HG02981 (cell line): ENCODE results near the gene ATP6V1C2.
A peak's percentile ranks its signal among the peaks of the same experiment; 100 is the strongest.

ENCODE experiments used
- ATAC-seq: cut with Tn5 transposase; IDR thresholded peaks from one replicate; pipeline ENCODE4 v1.9.1; 2021; ENCODE audit warnings: mild to moderate bottlenecking, moderate library complexity; ENCODE audit not compliant: unreplicated experiment

ATP6V1C2 gene, protein sequence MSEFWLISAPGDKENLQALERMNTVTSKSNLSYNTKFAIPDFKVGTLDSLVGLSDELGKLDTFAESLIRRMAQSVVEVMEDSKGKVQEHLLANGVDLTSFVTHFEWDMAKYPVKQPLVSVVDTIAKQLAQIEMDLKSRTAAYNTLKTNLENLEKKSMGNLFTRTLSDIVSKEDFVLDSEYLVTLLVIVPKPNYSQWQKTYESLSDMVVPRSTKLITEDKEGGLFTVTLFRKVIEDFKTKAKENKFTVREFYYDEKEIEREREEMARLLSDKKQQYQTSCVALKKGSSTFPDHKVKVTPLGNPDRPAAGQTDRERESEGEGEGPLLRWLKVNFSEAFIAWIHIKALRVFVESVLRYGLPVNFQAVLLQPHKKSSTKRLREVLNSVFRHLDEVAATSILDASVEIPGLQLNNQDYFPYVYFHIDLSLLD

DNA sequence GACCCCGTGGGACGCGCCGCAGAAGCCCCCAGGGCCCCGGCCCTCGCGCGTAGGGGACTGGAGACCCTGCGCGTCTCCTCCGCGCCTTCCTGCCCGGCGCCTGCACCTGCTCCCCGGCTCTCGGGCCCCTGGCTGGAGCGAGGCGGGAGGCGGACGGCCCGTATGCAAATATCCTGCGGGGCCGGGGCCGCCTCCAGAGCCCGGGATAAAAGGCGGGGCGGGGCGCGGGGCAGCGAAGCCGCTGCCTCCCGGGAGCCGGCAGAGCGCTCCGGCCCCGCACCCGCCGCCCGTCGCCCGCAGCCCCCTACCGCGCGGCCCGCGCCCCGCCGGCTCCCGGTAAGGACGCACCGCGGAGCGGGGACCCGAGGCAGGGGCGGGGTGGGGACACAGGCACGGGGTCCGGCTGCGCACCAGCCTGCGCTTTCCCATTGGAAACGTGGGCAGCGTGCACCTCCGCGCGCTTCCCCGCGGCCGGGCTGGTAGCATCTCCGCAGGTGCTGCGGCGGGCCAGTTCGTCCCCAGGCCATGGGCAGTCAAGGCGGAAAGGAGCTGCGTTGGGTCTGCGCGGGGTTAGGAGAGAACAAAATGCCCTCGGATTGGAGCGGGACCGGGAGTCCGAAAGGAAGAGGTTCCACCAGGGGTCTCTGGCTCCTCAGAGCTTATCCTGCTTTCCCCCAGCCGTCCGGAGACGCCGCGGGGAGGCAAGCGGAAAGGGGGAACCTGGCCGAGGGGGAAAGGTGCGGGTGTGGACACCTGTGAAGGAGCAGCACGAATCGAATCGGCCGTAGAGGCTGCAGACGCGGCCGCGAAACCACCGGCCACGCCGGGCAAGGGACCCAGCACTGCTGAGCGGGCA is at the start of gene ATP6V1C2:
Gene ATP6V1C2, plus strand, starts transcription at position 235 of the 856 bp plus-strand sequence. CDS start 1,220 bp downstream, outside the sequence.
- no peak for ATAC-seq

DNA sequence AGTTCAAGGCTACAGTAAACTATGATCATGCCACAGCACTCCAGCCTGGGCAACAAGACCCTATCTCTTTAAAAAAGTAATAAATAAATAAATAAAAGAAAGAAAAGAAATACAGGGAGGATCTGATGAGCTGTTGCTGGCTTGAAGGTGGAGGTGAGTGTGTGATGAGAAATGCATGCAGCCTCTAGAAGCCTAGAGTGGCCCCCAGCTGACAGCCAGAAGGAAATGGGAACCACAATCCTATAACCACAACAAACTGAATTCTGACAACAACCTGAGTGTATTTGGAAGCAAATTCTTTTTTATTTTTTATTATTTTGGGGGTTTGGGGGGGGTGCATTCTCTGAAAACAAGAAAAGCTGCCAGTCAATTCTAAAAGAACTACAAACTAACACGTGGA is 46.3 kb upstream of the ATP6V1C2 start:
- ATAC-seq: no peak

DNA sequence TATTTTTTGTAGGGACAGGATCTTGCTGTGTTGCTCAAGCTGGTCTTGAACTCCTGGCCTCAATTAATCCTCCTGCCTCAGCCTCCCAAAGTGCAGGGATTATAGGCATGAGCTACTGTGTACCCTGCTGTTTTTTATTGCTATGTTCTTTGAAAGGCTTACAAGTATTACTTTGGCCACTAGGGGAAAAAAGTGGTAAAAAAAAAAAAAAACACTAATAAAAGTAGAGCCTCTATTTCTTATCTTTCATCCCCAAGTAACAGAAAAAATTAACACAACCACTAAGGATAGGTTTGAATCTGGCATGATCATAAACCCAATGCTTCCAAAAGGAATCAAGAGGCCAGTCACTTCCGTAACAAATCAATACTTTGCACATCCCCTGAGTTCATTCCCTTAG is 43.2 kb upstream of the ATP6V1C2 start:
- ATAC-seq: no peak

DNA sequence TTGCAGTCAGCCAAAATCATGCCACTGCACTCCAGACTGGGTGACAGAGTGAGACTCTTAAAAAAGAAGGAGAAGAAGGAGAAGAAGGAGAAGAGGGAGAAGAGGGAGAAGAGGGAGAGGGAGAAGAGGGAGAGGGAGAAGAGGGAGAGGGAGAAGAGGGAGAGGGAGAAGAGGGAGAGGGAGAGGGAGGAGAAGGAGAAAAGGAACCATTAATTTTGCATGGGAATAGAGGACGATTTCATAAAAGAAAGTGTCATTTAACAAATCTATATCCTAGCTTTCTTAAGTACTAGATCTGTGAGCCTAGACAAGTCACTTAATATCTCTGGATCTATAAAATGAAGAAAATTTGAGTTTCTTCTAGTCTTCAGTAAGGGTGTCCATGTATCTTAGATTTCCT is 41.2 kb upstream of the ATP6V1C2 start:
- no peak for ATAC-seq

DNA sequence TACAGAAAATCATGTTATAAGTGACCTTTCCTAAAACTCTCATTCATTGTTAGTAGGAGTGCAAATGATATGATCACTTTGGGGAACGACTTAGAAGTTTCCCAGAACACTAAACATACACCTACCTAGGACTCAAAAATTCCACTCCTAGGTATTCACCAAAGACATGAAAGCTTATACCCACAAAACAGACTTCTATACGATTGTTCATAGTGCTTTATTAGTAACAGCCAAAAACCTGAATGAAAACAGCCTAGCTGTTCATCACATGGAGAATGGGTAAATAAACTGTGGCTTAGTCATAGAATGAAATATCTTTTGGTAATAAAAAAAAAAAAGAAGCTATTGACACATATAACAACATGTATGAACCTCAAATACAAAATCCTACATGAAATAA is 40.5 kb upstream of the ATP6V1C2 start:
- ATAC-seq: no peak

DNA sequence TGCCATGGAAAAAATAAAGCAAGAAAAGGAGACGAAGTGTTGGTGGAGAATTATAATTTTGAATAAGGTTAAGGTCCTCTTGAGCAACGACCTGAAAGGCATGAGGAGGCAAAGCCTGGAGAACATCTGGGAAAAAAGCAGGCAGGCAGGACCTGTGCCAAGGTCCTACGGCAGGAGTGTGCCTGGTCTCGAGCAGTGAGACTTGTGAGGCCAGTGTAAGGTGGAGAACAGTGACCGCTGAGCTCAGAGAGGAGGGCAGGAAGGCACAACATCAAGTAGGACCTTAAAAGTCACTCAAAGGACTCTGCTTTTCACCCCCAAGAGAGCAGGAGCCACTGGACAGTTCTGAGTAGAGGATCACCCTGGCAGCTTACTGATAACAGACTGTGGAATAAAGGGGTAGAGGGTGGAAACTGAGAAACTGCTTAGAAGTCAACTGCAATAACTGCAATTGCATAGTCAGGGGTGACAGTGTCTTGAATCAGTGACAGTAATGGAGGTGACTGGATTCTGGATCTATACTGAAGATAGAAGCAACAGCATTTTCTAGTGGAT is 35.2 kb upstream of the ATP6V1C2 start:
- ATAC-seq: no peak

DNA sequence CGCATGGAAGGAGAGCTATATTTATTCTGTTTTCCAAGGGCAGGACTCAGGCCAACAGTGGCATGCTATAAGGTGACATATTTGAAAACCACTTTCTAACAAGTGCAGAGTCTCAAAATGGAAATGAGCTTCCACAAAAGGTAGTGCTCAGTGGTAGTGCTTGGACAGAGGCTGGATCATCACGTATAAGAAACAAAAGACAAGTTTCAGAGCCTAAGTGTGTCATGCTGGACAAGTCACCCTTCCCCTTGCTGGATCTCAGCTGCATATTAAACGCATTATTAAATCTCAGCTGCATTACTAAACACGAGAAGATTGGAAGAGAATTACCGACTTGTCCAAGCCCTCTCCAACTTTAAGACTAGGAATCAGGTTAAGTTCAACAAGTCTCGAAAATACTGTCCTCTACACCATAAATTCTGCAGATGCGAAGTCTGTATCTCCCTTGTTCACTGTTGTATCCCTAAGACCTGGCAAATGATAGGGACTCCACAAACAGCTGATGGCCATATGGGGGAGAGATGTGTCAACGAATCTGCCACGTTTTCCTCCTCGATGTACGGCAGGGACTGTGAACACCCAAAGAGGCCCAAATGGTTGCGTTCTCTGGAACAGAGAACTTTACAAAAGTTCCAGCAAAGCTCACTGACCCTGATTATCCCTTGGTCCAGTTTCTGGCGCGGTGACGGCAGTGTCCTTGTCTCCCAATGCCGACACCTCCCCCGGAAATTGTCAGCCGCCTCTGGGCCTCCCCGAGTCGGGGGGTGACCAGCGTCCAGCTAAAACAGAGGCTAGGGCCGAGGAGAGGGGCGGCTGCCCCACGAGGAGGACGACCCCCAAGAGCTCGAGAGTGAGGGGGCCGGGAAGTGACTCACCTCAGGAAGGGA is 32.3 kb upstream of the ATP6V1C2 start:
- ATAC-seq: peak; percentile 22

DNA sequence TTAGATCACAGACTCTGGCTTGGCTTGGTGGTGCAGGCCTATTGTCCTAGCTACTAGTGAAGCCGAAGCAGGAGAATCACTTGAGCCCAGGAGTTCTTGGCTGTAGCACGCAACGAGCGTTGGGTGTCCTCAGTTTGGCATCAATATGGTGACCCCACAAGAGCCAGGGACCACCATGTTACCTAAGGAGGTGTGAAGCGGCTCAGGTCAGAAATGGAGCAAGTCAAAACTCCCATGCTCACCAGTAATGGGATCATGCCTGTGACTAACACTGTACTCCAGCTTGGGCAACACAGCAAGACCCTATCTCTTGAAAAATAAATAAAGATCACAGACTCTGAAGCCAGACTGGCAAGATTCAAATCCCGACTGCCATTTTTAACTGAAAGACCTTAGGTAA is 29.9 kb upstream of the ATP6V1C2 start:
- no peak for ATAC-seq

DNA sequence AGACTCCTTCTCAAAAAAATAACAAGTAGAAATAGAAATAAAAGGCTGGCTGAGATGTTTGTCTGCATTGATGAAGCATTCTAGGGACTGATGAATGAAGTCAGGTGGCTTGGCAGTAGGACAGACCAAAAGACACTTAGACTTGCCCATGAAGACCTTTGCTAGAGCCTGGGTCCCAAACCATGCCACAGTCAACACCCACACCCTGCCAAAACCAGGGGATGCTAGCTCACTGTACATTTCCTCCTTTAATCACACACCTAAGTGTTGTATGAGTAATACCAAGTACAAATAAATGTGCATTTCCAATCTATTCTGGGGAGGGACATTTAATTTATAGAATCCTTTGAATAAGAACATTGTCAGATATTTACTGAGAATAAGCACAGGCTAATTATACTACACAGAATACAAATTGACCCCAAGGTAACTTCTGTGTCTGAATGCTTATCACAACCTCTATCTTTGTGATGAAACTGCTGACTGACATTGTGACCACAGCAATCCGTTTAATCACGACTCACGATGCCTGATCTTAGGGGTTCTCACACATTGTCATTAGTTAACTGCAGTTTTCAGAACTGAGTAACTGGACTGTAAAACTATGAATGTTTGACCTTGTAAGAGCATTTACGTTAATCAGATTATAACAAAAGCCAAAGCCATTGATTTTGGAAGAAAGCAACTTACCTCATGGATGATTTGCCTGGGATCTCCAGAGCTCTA is 21.2 kb upstream of the ATP6V1C2 start:
- no peak for ATAC-seq

DNA sequence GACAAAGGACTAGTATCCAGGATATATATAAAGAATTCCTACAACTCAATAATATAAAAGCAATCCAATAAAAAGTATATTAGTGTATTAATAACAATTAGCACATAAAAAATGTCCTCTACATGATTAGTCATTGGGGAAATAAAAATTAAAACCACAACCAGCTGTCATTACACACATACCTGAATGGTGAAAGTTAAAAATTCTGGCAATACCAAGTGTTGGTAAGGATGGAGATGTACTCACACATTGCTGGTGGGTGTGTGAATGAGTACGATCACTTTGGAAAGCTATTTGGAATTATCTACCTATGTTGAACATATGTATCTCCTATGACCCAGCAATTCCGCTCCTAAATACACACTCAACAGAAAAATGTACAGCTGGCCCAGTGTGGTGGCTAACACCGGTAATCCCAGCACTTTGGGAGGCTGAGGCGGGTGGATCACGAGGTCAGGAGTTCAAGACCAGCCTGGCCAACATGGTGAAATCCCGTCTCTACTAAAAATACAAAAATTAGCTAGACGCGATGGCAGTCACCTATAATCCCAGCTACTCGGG is 17.3 kb upstream of the ATP6V1C2 start:
- ATAC-seq: no peak

DNA sequence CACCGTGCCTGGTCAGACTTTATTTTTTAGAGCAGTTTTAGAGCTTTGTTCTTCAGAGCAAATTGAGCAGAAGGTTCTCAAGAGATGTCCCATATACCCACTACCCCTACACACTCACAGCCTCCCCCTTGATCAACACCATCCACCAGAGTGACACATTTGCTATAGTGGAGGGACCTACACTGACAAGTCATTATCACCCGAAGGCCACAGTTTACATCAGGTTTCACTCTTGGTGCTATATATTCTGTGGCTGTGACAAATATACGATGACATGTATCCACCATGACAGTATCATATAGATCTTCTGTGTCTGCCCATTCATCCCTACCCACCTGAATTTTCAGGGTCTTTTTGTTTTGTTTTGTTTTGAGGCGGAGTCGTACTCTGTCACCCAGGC is 15.4 kb upstream of the ATP6V1C2 start:
- ATAC-seq: no peak

DNA sequence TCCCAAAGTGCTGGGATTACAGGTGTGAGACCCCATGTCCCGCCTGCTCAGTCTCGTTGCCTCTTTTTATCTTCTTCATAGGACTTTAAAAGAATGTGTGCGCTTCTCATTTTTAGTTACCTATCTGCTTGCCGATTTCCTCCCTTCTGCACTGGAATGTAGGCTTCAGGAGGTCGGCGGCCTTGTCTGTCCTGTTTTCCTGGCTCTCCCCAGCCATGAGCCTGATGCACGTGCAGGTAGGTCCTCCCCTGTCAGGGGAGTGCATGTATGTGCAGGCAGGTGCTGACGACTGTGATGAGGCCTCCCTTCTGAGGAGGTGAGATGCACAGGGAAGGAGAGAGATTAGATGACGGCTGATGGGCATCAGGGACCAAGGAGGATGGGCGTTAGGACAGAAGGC is 13.6 kb upstream of the ATP6V1C2 start:
- ATAC-seq: no peak

DNA sequence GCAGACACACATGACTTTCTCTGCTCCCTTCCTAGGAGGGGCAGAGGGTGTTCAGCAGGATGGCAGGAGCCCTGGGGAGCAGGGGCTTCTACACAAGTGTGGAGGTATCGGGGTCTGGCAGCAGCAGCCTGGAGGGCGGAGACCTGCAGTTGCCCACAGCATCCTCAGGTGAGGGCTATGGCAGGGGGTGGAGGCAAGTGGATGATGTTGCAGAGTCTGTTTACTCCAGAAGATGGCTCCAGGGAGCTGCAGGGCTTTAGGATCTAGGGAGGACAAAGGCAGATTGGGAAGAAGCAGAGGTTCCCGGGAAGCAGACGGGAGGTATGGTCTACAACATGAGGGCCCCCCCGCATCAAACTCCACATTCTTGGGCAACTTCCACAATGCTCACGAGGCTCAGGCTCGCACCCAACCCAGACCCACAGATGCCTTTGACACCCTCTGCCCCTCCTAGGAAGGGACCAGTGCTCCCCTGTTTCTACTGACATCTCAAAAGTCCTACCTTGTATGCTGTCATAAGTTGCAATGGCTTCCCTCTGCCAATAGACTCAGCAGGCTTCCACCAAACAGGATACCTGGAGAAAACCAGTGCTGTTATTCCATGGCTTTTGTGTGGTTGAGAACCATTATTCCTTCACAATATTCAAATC is 12.0 kb upstream of the ATP6V1C2 start:
- ATAC-seq: no peak

DNA sequence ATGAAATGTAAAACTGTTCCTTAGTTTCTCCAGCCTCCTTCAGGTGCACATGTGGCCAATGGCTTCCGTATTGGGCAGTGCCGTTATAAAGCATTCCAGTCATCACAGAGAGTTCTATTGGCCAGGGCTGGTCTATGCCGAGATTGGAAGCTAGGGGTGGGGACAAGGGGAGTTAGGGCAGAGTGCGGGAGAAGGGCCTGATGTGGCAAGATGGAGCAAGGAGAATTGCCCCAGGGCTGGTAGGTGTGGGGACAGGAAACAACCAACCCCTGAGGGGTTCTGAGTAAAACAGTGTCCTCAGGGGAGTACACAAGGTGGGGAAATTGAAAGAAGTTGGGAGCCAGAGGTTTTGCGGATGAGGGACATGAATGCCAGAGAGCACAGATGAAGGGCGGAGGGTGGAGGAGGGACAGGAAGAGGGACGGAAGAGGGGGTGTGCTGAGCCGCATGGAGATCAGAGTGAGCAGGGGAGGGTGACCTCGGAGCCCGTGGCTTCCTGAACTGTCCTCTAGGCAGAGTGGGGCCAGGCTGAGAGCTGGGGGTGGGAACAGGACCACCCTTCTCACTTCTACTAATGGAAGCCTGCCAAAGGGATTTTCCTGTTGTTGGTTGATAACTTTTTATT is 9.1 kb upstream of the ATP6V1C2 start:
- ATAC-seq: no peak

DNA sequence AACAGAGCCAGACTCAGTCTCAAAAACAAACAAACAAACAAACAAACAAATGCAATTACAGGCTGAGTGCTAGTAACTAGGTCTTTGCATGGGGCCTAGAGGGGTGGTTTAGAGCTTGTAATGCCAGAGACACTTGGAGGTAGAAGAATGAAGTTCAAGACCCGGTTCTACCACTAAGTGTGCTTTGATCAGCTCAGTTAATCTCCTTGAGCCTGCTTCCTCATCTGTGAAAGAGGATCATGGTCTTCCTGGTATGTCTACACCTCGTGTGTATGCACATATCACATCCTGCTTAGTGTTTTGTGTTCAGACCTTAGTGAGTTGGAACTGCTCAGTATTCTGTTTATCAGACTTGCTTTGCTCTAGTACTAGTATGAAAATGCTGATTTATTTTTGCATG is 4.8 kb upstream of the ATP6V1C2 start:
- ATAC-seq: no peak

DNA sequence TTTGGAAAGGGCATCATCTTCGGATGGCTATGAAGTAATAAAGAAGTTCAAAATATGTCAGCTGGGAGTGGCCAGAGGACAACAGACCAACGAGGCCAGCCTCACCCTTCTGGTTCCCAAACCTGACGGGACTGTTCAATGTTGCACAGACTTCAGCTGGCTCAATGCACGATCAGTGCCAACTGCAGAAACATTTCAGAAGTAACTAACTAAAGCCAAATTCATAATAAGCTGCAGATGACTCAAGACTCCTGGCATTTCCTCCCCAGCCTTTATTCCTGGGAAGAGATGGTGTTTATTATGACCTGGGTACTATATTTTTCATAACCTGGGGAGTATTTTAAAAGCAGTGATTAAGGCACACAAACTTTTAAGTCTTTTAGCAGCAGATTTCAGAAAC is 3.8 kb upstream of the ATP6V1C2 start:
- ATAC-seq: no peak

DNA sequence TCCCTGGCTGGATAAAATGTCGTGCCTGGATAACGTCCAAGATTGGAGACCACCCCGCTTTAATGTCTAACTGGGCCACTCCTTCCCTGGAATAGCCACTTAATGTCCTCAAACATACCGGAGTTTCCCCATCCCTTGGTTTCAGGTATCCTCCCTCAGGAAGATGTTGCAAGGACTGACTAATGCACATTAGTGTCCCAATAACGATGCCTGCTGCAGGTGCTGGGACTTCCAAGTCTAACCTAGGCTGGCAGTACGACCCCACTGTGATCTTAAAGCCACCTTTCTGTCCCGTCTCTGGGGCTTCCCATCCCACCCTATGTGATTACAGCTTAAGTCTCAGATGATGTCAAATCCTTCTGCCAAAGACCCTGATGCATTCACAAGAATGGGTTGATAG is 1.1 kb upstream of the ATP6V1C2 start:
- no peak for ATAC-seq

DNA sequence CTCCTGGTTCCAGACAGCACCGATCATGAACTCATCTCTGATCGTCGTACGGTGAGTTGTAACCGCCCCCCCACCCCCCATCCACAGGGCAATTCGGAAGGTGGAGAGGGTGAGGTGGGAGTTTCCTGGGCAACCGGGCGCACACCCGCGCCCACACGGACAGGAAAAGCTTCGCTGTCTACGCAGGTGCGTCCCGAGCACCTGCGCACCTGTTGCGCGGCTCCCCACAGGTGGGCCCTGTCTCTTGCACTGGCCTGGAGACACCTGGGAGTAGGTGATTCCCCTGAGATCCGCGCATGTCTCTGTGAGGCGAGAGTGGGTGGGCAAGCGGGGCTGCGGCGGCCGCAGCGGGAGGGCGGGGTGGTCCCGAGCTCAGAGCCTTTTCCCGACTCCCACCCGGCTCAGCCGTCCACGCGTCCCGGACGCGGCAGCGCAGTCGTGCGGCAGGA is 459 bp upstream of the ATP6V1C2 start:
- ATAC-seq: no peak
